NCI-H2081 treated with DMSO at 0.1 percent for 48 hours (cell line): ENCODE measurements around the gene PHACTR1.

ENCODE experiments used
- DNase-seq: peaks from one replicate; lab custom pipeline; 2025; lab: John Stamatoyannopoulos, UW

The PHACTR1 gene

DNA sequence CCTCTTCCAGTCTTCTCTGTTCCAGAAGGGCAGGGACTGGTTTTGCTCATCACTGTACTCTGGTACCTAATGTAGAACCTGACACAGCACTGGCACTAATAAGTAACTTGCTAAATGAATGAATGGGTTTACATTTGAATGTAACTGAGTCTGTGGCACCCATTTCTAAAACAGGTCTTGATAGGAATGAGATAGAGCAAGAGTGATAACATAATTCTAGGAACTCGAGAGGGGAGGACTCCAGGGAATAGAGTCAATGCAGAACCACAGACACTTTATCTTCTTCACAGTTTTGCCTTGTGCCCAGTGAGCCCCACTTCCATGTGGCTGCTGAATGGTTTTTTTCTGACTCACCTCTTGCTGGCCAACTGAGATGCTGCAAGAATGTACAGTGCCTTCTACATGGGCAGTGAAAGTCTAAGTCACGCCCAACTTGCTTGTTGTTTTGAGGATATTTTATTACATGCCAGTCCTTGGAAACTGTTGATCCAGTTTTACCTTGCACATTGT, 550.6 kb downstream of the PHACTR1 start:
- no peak for DNase-seq

DNA sequence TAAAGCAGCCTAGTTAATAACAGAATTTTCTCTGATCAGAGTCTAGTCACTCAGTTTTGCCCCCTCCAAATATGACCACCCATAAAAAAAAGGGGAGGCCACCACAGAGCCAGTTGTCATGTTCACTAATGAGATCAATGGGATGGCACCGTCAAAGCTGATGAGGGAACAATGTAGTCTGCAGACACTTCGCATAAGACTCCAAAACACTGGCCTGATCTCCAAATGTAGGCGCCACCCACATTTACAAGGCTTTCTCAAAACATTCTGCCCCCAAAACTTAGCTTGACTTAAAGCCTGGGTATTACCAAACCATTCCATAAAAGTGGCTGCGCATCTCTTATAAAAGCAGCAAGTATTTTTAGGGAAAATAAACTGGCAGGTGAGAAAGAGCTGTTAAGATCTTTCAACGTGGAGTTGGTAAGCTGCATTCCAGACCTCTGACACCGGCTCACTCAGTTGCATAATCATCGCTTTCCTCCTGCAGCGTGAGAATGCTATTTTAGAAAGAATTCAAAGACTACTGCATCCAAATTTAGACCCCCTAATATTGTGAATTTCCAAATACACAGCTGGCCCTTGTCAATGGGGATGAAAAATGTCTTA, 552.4 kb downstream of the PHACTR1 start:
- no peak for DNase-seq

DNA sequence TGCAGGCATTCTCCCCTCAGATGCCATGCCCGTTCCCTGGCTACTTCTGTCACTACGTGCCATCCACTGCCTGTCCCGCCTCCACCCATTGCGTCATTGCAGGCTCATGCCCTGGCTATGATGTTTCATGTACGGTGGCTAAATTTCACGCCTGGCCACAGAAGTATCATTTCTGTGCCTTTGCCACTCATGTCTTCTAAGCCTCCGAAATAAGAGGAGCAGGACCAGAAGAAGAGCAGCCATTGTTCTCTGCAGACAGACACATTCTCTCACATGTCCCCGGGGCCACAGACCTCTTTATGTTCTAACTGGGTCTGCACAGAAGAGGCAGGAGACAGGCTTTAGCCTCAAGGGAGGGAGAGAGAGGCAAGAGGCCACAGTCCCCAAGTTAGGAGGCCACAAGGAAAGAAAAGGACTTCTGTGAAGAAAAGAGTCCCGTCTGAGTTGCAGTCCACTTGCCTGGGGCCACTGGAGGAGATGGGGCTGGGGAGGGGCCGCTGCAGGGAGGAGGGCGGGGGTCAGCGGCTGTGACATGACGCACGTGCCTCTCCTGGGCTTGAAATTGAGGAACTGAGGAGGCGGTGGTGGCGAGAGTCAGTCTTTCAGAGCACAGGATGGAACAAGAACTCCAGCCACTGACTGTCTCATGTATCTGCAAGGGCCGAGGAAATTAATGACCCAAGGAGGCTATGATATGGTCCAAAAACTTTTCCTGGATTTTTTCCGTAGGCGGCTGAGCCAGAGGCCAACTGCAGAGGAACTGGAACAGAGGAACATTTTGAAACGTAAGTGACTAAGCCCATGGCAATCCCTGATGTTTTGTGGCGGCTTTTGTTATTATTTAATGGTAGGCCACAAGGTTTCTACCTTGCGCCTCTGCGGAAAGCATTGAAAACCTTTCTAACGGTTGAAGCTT, 555.8 kb downstream of the PHACTR1 start:
- DNase-seq, result no peak

DNA sequence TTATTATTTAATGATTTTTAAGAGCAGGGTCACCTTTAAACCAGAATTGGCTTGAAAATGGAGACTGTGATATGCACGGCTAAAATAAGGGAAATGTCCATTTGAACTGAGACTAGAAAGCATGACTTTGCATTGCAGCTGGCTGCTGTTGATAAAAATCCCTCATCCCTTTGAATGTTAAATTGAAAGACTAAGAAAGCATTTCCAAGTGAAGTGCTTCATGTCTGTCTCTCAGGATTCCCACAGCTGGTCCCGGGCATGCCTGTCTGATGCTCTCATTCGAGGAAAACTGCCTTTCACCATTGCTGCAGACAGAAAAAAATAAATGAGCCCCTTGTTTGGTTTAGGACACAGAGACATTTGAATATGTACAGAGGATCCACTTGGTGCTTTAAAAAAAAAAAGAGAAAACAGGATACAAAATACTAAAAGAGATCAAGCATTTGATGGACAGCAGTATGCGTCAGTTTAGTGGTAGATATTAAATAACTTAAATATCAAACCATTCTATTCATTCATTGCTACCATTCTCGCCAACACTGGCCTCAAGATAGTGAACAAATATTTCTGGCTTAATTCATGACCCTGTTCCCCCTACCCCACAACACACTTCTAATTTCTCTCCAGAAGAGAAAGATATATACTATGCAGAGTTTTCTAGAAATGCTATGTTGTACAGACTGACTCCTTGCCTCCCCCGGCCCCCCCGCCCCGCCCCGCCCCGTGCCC, 556.8 kb downstream of the PHACTR1 start:
- no peak for DNase-seq

DNA sequence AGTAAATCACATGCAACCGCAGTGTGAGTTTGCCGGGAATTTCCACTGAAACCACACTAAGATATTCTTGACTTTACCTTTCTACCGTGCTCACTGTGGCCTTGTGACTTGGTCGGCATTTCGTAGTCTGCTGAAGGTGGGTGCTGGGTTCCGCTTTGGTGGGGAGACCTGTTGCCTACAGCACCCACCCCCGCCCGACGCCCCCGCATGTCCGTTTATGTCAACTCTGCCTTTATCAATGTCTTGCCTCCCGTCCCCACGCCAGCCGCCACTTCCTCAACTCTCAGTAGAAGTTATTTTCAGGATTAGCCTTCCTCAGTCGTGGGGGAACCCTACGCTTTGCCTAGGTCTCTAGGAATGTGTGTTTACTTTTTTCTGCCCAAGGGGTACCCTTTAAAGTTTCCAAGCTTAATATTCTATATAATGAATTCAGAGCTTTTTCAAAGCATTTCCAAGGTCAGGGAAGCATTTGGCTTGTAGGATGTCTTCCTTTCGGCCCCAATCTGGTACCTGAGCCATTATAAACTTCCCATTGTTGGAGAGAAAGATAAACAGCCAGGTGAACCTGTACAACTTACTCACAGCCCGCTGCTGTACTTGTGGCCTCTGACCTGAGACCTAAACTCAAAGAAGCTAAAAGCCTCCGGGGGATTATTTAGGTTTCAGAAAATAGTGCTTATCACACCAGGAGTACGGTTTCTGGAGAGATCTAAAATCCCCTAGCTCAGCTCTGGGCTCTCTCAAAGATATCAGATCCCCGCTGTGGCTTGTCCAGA, 557.6 kb downstream of the PHACTR1 start:
- no peak for DNase-seq

DNA sequence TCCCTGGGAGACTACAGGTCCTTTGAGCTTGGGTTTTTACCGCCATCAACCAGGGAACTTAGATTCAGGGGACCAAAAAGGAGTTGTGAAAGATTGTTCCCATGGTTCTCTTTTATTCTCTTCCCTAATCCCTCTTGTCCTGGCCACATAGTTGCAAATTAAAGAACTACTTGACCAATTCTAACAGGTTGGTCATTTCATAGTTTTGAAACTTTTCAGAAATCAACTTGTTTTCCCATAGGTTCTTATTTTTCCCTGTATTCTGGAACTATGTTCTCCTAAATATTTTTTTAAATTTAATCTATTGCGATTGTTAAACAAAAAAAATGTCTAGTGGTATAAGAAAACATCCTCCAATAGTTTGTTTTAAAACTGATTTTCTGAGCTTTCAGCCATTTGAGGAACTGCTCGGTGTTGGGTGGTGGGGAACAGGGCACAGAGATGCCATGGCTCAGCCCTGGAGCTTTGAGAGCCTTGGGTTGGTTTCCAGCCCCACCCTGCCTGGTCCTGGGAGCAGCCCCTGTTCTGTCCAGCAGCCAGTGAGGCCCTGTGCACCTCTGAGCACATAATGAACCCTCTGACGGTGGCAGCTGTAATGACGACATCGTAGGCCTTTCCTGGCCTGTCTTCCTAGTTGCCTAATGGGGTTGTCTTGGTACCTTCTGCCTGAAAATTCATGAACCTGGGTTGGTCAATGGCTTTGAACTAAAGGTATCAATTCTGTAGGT, 558.3 kb downstream of the PHACTR1 start:
- DNase-seq, result no peak

DNA sequence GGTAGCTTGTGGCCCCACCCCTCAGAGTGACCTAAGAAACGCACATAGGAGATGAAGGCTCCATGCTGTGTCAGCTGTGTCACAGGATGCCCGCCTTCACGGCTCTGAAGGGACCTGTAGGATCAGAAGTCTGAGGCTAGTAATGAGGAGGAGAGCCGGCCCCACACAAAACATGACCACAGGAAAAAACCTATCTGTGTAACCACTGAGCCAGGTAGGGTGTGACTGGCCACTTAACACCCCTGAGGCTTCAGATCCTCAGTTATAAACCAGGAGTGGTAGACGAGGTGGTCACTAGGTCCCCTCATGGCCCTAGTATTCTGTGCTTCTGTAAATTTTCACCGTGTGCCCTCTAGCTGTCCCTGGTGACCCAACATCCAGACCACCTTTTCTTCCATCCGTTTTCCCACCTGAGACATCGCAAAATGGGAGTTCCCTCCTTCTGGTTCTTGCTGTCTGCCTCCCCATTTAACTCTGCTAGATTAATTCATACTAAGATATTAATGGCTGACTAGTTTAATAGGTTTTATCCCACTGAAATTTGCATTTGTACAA, 558.9 kb downstream of the PHACTR1 start:
- DNase-seq, result no peak

DNA sequence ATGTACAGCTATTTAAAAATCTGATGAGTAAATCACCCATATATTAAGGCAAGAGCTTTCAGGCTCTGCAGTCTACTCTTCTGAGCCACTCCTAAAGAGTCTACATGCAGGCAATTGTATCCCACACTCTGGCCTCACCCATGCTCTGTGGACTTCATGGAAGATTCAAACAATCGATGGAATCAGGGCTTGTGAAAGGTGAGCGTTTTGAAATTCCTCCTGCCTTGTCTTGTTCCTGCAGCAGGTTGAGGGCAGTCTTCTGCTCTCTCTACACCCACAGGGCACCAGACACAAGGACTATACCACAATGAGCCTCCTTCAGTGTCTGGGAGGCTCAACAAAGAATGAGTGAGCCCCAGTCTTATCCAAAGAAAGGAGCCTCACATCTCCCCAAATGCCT, 560.7 kb downstream of the PHACTR1 start:
- no peak for DNase-seq

DNA sequence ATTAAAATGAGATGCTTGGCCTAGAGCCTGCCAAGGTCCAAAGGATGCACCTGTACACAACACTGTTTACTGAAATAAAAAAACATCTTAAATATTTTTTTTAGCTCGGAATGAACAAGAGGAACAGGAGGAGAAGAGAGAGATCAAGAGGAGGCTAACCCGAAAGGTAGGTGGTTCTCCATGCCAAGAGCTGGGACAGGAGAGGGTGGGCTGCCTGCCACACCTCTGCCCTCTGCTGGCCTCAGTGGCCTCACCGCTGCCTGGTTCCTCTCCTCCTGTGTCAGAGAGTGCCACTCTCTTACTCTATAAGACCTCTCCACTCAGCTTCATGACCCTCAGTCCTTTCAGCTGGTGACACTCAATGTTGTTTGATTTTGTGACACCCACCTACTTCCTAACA, 561.6 kb downstream of the PHACTR1 start:
- no peak for DNase-seq

DNA sequence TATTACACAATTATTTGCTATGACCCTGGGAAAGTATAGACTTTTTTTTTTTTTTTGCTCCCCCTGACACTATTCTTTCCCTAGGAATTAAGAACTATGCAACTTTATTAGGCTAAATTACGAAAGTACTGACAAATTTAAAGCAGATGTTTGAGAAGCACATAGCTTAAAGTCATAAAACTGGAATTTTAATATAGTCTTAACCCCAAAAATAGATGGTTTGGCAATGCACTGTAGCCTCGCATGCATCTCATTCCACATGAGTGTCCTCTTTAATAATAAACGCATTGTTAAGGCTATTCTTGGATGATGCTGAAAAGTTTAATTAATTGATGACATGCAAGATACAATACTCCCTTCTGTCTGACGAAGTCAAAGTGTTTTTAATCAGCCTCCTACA, 562.4 kb downstream of the PHACTR1 start:
- no peak for DNase-seq

DNA sequence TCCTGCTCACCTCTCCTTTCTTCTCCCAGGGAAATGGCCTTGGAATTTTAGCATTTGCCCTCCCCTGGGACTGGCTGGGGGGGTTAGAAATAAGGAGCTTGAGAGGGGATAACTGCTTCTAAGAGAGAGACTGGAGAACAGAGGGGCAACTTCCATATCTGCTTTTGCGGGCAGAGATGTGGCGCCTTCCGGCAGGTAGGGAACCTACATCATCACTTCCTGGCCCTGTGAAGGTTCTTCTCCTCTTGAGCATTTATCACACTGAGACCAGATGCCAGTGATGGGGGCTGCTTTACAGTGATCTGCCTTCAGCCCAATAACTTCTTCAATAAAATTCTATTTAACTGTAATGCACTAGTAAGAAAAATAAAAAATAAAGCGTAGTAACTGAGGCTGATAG, 563.7 kb downstream of the PHACTR1 start:
- DNase-seq, result no peak

DNA sequence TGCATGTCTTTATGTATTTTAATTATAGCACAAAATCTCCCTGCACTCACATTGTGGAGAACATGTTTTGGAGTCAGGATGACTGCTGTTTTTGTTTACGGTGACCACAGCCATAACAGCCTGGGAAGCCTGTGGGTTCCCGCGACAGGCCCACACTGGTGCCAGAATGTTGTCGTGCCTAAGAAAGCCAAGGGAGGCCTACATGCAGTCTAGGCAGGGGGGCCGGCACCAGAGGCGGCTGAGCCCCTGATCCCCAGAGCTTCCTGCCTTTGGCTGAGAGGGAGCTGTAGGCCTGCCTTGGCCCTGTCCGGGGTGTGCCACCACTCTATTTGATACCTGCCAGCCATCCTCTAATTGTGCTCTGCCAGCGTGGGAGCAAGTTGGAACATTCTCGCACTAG, 565.1 kb downstream of the PHACTR1 start:
- DNase-seq, result no peak

DNA sequence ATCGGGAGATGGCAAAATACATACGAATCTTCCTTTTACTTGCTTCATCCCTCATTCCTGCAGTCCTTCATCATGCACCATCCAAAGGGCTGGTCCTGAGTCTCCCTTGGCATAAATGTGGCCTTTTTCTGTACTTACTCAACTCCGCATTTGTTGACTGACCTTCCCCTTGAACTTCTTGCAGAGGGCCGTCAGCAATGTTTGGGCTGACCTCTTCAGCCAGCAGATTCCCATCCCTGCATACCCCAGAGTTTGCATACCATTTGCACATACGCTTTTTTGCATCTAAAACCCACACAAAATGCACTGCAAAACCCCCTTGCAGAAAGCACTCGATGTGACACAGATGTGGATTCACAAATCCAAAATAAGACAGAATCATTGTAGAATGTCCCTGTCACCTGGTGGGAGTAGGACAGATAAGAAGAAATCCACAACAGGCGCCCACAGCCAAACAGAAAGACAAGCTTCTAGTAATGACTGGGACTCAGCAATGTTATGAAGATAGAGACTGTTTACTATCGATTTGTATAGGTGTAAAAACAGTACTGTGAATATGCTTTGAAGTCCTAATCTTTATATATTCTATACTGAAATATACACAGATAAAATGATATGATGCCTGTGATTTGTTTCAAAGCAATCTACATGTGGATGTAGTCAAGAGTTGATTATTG, 566.0 kb downstream of the PHACTR1 start:
- no peak for DNase-seq

DNA sequence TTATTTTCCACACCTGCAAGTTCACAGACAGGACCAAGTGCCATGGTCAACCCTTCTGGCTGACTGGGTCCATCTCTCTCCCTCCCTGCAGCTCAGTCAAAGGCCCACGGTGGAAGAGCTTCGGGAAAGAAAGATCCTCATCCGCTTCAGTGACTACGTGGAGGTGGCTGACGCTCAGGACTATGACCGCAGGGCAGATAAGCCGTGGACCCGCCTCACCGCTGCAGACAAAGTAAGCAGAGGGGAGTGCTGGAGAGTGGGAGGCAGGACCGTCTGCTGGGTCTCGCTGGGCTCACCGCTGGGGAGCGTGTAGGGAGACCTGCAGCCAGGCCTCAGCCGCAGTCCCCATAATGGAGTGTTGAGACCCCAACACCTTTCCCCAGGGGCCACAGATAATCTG, 566.8 kb downstream of the PHACTR1 start:
- DNase-seq, result no peak

DNA sequence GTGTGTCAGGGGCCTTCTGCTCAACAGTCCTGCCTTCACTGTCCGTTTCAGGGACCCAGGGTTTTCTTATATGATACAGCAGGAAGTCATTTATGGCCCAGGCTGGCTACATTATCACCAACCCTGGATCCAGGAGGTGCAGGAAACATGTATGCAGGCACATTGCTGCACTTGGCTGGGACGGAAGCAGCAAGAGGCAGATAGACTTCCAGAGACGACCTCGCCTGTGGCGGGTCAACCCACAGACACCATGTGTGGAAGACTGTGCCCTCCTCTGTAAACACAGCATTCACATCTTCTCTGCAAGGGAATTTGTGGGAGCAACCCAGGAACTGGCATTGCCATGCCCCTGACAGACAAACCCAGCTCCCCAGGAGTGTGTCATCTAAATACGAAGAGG, 568.1 kb downstream of the PHACTR1 start:
- DNase-seq, result no peak

DNA sequence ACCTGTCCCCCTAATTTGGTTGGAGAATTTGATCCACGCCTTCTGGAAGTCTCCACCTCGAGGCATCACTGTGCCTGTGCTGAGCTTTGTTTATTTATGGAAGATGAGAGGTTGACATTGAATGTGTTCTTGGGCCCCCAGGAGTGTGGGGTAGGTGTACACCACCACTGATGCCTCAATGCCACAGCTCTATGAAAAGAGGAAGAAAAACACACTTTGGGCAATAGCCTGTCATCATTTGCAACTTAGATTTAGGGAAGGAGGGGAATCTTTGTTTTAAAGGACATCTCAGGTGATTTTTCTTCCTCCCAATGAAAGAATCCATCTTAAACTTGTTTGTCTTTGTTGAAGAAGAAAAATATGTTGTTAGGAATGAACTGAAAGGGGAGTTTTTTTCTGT, 569.1 kb downstream of the PHACTR1 start:
- DNase-seq, result no peak

DNA sequence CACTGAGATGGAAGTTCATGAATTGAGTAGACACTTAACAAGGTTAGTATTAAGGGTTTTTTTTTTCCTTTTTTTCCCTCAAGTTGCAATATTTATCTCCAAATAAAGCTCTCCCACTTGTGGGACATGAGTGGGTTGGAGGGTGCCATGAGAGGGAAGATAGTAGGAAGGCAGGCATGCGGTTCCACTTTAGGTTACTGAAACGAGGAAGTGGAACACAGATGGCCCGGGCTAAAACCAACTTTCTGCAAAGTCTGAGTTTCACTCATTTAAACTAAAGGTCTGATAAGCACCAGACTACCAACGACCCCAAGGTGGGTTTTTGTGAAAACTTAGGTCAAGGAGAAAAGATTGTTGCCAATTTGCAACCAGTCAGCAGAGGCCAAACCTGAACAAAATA, 569.6 kb downstream of the PHACTR1 start:
- DNase-seq, result no peak

DNA sequence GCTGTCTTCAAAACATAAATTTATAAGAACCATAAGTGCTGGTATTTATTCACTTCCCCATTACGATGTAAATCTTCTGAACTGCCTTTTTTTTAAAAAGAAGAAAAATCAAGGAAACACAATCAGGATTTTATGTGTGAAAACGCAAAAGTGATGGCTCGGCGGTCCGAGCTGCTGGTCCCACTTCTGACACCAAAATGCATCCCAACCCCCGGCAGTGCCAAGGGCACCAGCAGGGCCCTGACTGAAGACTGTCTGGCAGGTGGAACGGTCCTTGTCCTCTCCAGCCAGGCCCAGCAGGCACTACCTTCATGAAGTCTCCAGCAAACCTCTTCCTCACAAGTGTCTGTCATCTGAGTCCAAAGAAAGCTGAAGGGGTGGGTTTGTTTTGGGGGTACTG, 570.5 kb downstream of the PHACTR1 start:
- no peak for DNase-seq

DNA sequence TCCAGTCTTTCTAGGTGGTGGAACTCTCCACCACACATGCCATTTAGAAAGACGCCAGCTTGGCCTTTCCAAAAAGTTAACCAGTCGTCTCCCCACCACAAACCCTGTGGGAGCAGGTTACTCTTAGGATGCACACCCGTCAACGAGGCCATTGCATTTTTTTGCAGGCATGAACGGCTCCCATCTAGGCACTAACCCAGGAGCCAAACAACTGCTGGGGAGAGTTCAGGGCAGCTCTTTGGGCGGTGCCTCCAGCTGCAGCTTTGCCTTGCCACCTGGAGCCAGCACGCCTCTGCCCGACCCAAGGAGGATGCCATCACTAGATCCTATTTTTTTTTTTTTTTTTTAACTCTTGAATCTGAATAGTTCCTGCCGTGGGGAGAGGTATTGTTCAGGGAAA, 571.9 kb downstream of the PHACTR1 start:
- DNase-seq, result no peak

DNA sequence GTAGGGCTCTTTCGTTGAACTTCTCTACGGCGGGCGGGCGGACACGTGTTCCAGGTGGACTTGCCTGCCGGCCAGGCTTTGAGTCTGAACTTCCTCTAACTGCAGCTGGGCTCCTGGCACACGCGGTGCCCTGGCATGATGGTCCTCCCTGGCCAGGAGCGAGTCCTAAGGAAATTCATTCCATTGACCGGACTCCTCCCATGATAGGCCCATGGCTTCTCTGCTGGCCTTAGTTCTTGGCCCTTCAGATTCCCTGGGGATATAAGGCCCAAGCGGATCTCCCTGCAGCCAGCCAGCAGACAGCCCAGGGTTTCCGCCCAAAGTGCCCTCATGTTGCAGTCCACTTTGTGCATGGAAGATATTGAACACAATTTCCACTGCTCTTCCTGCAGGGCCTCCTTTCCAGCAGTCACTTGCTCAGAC, 572.4 kb downstream of the PHACTR1 start:
- DNase-seq, result no peak
